ENCODE measurements around the gene PAXIP1.

The PAXIP1 gene

GRCh38 chr7:154899862-154900261 lies 103.1 kb downstream of the PAXIP1 start:
- Histone ChIP-seq H3K9me3 (ENCODE audit: control insufficient read depth in 1 of 2, low read length in 2 of 2) (no peaks in the 10 kb centered on the region), H3K27ac (ENCODE audit: low read length) (no peak overlapping the region), H3K4me3 (ENCODE audit: low read depth in 1 of 2, low read length in 2 of 2) (no peak overlapping the region), H3K4me1 (ENCODE audit: control insufficient read depth in 1 of 2, insufficient read depth in 2 of 2, low read length in 2 of 2) (no peaks in the 10 kb centered on the region), H3K36me3 (ENCODE audit: control insufficient read depth in 1 of 2, insufficient read depth in 2 of 2, low read length in 2 of 2) (no peaks in the 10 kb centered on the region), H3K27me3 (ENCODE audit: low read depth, low read length) (no peaks in the 10 kb centered on the region)

GRCh38 chr7:154898973-154899855 lies 103.7 kb downstream of the PAXIP1 start:
- Histone ChIP-seq H3K4me1 (ENCODE audit: control insufficient read depth in 1 of 2, insufficient read depth in 2 of 2, low read length in 2 of 2) (no peaks in the 10 kb centered on the region), H3K27me3 (ENCODE audit: low read depth, low read length) (no peaks in the 10 kb centered on the region), H3K4me3 (ENCODE audit: low read depth in 1 of 2, low read length in 2 of 2) (no peak overlapping the region), H3K36me3 (ENCODE audit: control insufficient read depth in 1 of 2, insufficient read depth in 2 of 2, low read length in 2 of 2) (no peaks in the 10 kb centered on the region), H3K27ac (ENCODE audit: low read length) (no peak overlapping the region), H3K9me3 (ENCODE audit: control insufficient read depth in 1 of 2, low read length in 2 of 2) (no peaks in the 10 kb centered on the region)

- no peaks in the 10 kb centered on the region for H3K9me3 ChIP-seq (ENCODE audit: control insufficient read depth in 1 of 2, low read length in 2 of 2)
- no peak overlapping the region for H3K27ac ChIP-seq (ENCODE audit: low read length)
- no peak overlapping the region for H3K4me3 ChIP-seq (ENCODE audit: low read depth in 1 of 2, low read length in 2 of 2)
- no peaks in the 10 kb centered on the region for H3K36me3 ChIP-seq (ENCODE audit: control insufficient read depth in 1 of 2, insufficient read depth in 2 of 2, low read length in 2 of 2)
- H3K27me3 ChIP-seq (ENCODE audit: low read depth, low read length): no peaks in the 10 kb centered on the region
- no peaks in the 10 kb centered on the region for H3K4me1 ChIP-seq (ENCODE audit: control insufficient read depth in 1 of 2, insufficient read depth in 2 of 2, low read length in 2 of 2)
These were observed 106.8 kb downstream of the PAXIP1 start for GRCh38 chr7:154896076-154896475.

All from muscle layer of duodenum (tissue), 2 donors.